SH-SY5Y (cell line): ENCODE data around the gene TMEM44.

ENCODE experiments used
- GATA2 ChIP-seq: IDR thresholded peaks from 2 replicates; pipeline ENCODE4 v1.6.1; 2011; ENCODE audit warnings: mild to moderate bottlenecking, low read depth, low read length
- GATA3 ChIP-seq: IDR thresholded peaks from 2 replicates; pipeline ENCODE4 v1.6.1; 2011; ENCODE audit warnings: low read depth, mild to moderate bottlenecking, low read length, moderate library complexity

- TF ChIP-seq GATA2 (no peak), GATA3 (no peak)
Observed at GRCh38 chr3:194671511-194671899, 38.3 kb upstream of the TMEM44 start.
